Muscle of leg (tissue), 11 donors: ENCODE data around the gene HIBADH. TPM values are rescaled to one million over a fixed set of nuclear protein-coding genes. Genes with fewer than 3 reads are reported as not detected.
"Not testable (repeated sequence)": the region's sequence is repeated elsewhere in the genome, so short reads cannot be mapped to it uniquely, and the experiment has no call there.

Experiments
- DNase-seq: peaks from one replicate; pipeline ENCODE4 v3.0.0; 2013
- H3K27ac ChIP-seq: one replicate; pipeline ENCODE4 v1.5.1; 2013; ENCODE audit warnings: mild to moderate bottlenecking, low read length, control low read depth
- H3K27me3 ChIP-seq: one replicate; pipeline ENCODE4 v1.6.1; 2013; ENCODE audit warnings: low read length; ENCODE audit not compliant: control insufficient read depth, insufficient read depth
- H3K36me3 ChIP-seq: one replicate; pipeline ENCODE4 v1.6.1; 2013; ENCODE audit warnings: low read length; ENCODE audit not compliant: control insufficient read depth, insufficient read depth
- H3K4me1 ChIP-seq: one replicate; pipeline ENCODE4 v1.6.1; 2013; ENCODE audit warnings: low read length; ENCODE audit not compliant: control insufficient read depth, insufficient read depth
- H3K4me3 ChIP-seq: one replicate; pipeline ENCODE4 v1.5.1; 2013; ENCODE audit warnings: low read length, control low read depth
- H3K9me3 ChIP-seq: replicated peaks from 2 replicates; pipeline ENCODE4 v1.6.1; 2013; ENCODE audit warnings: low read depth, low read length; ENCODE audit not compliant: control insufficient read depth
- WGBS: methylation state at CpG from one replicate; pipeline ENCODE4 v1.1.5; 2013; ENCODE audit warnings: missing lambda C conversion rate; ENCODE audit not compliant: insufficient coverage; 5-methylcytosine and 5-hydroxymethylcytosine counted together
- polyA plus RNA-seq, 8 donors: library from polyadenylated mRNA; unstranded; fragments of 120-200 nt; gene quantifications; one replicate each; pipeline versions ENCODE4 v1.2.1 to v1.2.3, GENCODE V29; 2013; ENCODE audit warnings: inconsistent platforms in 1 of 8, low replicate concordance in 1 of 8; ENCODE audit not compliant: insufficient read length in 8 of 8, insufficient read depth in 1 of 8
- total RNA-seq: library from RNA; stranded (reverse); fragments of 120-200 nt; gene quantifications from one replicate; pipeline ENCODE4 v1.2.4, GENCODE V29; 2013

HIBADH gene
- total and polyA plus RNA-seq, 9 donors, result 24.0 to 29.5 (median 24.9) TPM

GRCh38 chr7:27641581-27642230, 21.0 kb downstream of the HIBADH start:
- DNase-seq, result no peak
- H3K27ac ChIP-seq, result no peak overlapping the region
- 90% methylated on average over 2 of the region's 4 CpGs for WGBS
- H3K9me3 ChIP-seq, result no peaks in the 10 kb centered on the region
- H3K36me3 ChIP-seq, result peaks cover 2% of the 10 kb centered on the region
- H3K27me3 ChIP-seq, result no peaks in the 10 kb centered on the region
- no peak overlapping the region for H3K4me3 ChIP-seq
- peaks cover 2% of the 10 kb centered on the region for H3K4me1 ChIP-seq

GRCh38 chr7:27640884-27641574, 21.7 kb downstream of the HIBADH start:
- no peak overlapping the region for H3K4me3 ChIP-seq
- no CpG with 5 or more reads among the region's 5 CpGs for WGBS

GRCh38 chr7:27639851-27640250, 22.8 kb downstream of the HIBADH start:
- Histone ChIP-seq H3K9me3 (no peaks in the 10 kb centered on the region), H3K36me3 (peaks cover 2% of the 10 kb centered on the region), H3K4me1 (peaks cover 2% of the 10 kb centered on the region), H3K4me3 (no peak overlapping the region), H3K27ac (no peak overlapping the region), H3K27me3 (no peaks in the 10 kb centered on the region)
- DNase-seq, result no peak
- WGBS, result no CpG with 5 or more reads among the region's 6 CpGs

More at GRCh38 chr7:27640884-27641574, 21.7 kb downstream of the HIBADH start:
- Histone ChIP-seq H3K4me1 (peaks cover 2% of the 10 kb centered on the region), H3K27ac (no peak overlapping the region), H3K9me3 (no peaks in the 10 kb centered on the region), H3K36me3 (peaks cover 2% of the 10 kb centered on the region), H3K27me3 (no peaks in the 10 kb centered on the region)
- peak; percentile 72 for DNase-seq

- H3K27me3 ChIP-seq, H3K9me3 ChIP-seq, H3K36me3 ChIP-seq, DNase-seq, H3K27ac ChIP-seq, H3K4me1 ChIP-seq, H3K4me3 ChIP-seq: not testable (repeated sequence)
- no CpG with 5 or more reads among the region's 1 CpG for WGBS
These were observed 23.6 kb downstream of the HIBADH start for GRCh38 chr7:27639048-27639447.

- H3K9me3 ChIP-seq, result no peaks in the 10 kb centered on the region
- DNase-seq, result peak; percentile 84
- no peaks in the 10 kb centered on the region for H3K27me3 ChIP-seq
- no peak overlapping the region for H3K4me3 ChIP-seq
- no peak overlapping the region for H3K27ac ChIP-seq
- peaks cover 6% of the 10 kb centered on the region for H3K36me3 ChIP-seq
- H3K4me1 ChIP-seq, result peaks cover 2% of the 10 kb centered on the region
- WGBS, result no CpG with 5 or more reads among the region's 1 CpG
These were observed 26.2 kb downstream of the HIBADH start for GRCh38 chr7:27636326-27637006.

GRCh38 chr7:27635728-27636127, 27.0 kb downstream of the HIBADH start:
- peaks cover 8% of the 10 kb centered on the region for H3K36me3 ChIP-seq
- H3K4me1 ChIP-seq, result no peaks in the 10 kb centered on the region
- H3K27me3 ChIP-seq, result no peaks in the 10 kb centered on the region
- H3K9me3 ChIP-seq, result no peaks in the 10 kb centered on the region
- WGBS, result no CpG with 5 or more reads among the region's 1 CpG
- no peak for DNase-seq
- no peak overlapping the region for H3K27ac ChIP-seq
- H3K4me3 ChIP-seq, result no peak overlapping the region

GRCh38 chr7:27634671-27635493, 27.8 kb downstream of the HIBADH start:
- no peaks in the 10 kb centered on the region for H3K4me1 ChIP-seq
- no peak overlapping the region for H3K27ac ChIP-seq
- H3K9me3 ChIP-seq, result no peaks in the 10 kb centered on the region
- DNase-seq, result no peak
- WGBS, result no CpG with 5 or more reads among the region's 3 CpGs
- peaks cover 6% of the 10 kb centered on the region for H3K36me3 ChIP-seq
- H3K27me3 ChIP-seq, result no peaks in the 10 kb centered on the region
- no peak overlapping the region for H3K4me3 ChIP-seq

- Histone ChIP-seq H3K9me3 (no peaks in the 10 kb centered on the region), H3K4me3 (no peak overlapping the region), H3K27me3 (no peaks in the 10 kb centered on the region), H3K36me3 (peaks cover 6% of the 10 kb centered on the region), H3K27ac (no peak overlapping the region), H3K4me1 (no peaks in the 10 kb centered on the region)
- no CpG with 5 or more reads among the region's 6 CpGs for WGBS
- DNase-seq, result no peak
These were observed 29.6 kb downstream of the HIBADH start for GRCh38 chr7:27633062-27633461.

- Histone ChIP-seq H3K4me3 (no peak overlapping the region), H3K27ac (no peak overlapping the region), H3K27me3 (no peaks in the 10 kb centered on the region), H3K4me1 (no peaks in the 10 kb centered on the region), H3K36me3 (peaks cover 11% of the 10 kb centered on the region), H3K9me3 (no peaks in the 10 kb centered on the region)
- DNase-seq, result no peak
- WGBS, result no CpG with 5 or more reads among the region's 1 CpG
These were observed 31.3 kb downstream of the HIBADH start for GRCh38 chr7:27631391-27631790.

GRCh38 chr7:27627146-27627545, 35.5 kb downstream of the HIBADH start:
- Histone ChIP-seq H3K27ac (no peak overlapping the region), H3K4me1 (no peaks in the 10 kb centered on the region), H3K27me3 (no peaks in the 10 kb centered on the region), H3K9me3 (no peaks in the 10 kb centered on the region), H3K4me3 (no peak overlapping the region), H3K36me3 (peaks cover 7% of the 10 kb centered on the region)
- DNase-seq, result no peak
- WGBS, result no CpG with 5 or more reads among the region's 1 CpG
